GM19099 (cell line): Measurements from ENCODE around the gene WBP11.

Source experiments
- POLR2A ChIP-seq: IDR thresholded peaks from 3 replicates; pipeline ENCODE4 v1.6.1; 2011; ENCODE audit warnings: low read depth; ENCODE audit not compliant: insufficient read length; ENCODE audit errors: extremely low read depth

Gene WBP11

DNA sequence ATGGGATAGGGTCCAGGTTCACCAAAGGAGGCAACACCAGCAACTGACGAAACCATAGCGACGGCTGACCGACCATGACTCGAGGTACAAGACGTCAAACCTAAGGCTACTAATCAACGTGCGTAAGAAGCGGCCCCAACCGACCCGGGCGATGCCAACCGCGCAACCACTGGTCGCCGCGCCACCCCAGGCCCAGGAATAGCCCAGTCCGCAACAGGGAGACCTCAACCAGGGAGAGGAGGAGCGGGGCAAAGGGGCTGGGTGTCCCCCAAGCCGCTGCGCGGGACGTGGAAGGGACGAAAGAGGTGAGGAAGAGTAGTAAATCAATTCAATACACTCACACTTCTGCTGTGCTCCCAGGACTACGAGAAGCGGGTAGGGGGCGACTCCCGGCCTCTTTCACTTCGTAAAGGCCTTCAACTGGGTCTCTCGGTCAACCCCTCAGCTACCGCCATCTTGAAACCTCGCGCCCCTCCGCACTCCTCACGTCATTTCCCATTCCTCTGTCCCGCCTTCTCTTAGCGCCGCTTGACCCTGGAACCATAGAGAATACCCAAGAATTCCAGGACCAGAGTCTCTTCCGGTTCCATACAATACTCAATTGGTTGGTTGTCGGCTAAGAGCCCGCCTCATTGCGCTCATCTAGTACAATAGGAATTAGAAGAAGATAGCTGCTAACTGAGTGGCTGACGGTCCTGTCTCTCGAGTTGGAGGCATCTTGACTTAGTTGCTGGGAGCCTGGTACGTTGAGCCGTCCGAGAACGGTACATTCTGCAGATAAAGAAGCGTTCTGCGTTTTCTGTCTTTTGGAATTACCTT, at the start of gene WBP11, which contains the start of gene C12orf60:
WBP11 (minus strand) TSS at position 468 of the 819 bp plus-strand sequence. CDS start 2,095 bp downstream, outside the sequence.
C12orf60 (plus strand) TSS at position 660 of the 819 bp plus-strand sequence. CDS start 19,266 bp downstream, outside the sequence.
- TF ChIP-seq POLR2A: peak; percentile 86

DNA sequence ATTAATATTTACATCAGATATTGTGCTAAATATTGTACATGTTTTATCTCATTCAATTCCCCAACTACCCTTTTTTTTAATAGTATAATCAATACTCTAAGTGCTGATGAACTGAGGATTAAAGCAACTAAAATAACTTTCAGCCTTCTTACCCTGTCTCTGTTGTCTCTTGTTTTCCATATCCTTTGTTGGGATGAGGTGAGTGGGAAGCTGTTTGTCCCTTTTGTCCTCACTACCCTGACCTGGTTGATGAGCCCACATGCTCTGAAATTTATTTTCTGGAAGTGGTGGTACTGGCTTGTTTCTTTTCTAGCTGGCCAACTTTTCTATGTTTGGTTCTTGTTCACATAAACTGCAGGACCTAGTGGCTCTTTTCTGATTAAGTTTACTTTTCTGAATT, 49.6 kb upstream of the WBP11 start:
- no peak for TF ChIP-seq POLR2A

DNA sequence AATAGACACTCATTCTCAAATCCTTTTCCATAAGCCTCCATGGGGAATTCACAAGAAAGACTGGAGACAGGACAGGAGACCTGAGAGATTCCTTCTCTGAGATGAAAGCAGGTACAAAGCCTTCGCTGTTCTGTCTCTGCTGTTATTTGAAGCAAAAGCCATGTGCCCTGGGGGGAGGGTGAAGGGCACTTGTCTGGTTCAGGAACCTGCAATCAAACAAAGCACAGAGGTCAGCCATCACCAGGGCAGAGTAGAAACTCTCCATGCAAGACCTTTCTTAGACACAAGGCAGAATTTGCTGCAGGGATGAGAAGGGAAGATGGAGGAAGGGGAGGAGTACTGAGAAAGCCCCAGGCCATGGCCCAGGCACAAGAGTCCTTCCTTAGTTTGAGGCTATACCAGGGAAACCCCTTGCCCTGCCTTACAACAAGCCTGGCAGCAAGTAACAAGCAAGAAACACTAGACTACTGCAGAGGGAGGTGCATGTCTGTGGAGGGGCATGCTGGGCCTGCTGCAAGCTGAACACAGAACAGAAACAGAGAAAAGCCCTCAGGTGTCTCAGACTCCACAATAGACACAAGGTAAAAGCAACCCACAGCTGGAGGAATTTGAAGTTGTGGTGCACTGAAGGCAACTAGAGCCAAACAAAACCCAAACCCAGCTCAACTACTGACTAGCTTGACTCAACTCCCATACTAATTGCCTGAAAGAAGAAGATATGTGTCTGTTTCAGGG, 47.8 kb upstream of the WBP11 start:
- TF ChIP-seq POLR2A: no peak

DNA sequence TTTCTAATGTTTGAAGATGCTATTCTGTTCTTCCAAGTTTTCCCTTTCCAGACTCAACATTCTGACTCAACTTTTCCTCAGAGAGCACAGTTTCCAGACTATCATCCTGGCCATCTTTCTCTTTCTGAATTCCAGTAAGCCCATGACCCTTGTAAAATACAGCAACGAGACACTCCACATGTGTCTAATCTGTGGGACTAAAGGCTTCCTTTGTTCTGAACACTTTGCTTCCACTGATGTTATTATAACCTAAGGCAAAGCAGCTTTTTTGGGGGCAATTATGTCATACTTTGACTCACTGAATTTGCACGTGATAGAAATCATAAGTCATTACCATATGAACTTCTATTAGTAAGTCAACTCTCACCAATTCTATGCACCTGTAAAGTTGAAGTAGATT, 46.4 kb upstream of the WBP11 start:
- no peak for TF ChIP-seq POLR2A

DNA sequence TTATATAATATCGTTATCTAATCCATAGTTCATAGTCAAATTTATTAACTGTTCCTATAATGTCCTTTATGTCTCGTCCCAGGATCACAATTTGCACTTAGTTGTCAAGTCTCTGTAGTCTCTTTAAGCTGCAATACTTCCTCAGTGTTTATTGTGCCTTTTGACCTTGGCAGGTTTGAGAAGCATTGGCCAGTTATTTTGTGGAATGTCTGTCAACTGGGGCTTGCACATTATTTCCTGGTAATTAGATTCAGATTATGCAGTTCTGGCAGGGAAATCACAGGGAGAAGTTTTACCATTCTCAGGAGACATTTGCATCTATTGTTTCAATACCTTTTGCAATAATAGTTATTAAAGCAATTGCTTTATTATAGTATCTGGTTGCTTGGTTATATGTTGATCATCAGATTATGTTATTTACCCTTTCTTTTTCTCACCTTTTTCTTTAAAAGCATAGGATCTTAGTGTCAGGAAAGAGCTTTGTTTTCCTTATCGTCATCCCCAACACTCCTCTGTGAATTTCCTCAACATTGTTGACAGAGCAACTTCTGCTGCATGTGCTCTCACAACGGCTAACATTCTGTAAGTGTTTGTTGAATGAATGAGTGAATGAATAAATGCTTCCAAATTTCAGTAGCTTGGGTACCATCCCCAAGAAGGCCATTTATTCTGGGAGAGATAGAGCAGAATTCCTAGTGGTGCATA, 43.8 kb upstream of the WBP11 start:
- no peak for TF ChIP-seq POLR2A

DNA sequence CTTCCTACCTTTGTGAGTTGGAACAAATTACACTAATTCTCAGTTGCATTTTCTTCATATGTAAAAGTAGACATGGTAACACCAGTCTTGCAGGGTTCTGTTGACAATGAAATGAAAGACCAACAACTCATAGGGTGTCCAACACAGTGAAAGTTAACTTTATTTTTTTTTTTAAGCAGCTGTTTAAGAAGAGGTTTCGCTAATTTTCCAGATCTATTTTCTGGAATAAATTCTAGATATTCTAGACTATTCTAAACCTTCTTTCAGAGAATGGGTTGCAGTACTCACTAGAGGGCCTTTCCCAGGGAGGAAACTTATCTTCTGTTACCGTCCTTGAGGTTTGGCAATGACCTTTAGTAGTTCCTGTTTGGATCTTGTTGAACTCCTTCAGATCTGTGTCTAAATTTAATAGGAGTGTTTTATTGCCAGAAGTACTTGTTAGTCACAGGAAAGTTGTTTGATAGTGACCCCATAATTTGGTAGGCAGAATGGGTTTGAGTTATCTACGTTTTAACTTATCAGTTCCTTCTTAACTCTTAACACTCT, 42.8 kb upstream of the WBP11 start:
- TF ChIP-seq POLR2A: no peak

DNA sequence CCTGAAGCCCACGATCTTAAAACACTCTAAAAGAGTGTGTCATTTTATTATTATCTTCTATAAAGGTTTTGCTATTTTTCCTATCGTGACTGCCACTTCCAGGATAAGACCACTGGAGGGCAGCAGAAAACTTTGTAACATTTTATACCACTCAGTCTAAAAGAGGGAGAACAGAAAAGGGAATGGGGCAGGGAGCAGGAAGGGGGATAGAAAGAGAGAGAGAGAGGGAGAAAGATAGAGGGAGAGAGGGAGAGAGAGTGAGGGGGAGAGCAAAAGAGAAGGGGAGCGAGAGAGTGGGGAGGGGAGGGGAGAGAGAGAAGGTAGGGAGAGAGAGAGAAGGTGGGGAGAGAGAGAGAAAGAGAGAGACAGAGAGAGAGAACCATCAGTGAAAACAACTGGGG, 42.1 kb upstream of the WBP11 start:
- TF ChIP-seq POLR2A: no peak

DNA sequence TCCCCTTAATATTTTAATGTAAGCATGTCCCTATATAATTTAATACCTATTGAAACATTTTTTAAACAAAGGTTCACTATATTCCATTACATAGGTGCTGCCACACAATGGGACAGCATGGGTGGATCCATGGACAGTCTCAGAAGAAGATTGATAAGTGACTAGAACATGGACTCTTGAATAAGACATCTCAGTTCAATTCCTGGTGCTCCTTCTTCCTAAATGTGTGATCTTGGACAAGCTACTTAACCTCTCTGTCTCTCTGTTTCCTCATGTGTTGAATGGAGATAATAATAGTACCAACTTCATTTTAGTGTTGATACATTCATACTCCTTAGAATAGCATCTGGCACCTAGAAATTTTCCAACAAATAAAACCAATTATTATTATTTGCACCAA, 41.1 kb upstream of the WBP11 start:
- no peak for TF ChIP-seq POLR2A

DNA sequence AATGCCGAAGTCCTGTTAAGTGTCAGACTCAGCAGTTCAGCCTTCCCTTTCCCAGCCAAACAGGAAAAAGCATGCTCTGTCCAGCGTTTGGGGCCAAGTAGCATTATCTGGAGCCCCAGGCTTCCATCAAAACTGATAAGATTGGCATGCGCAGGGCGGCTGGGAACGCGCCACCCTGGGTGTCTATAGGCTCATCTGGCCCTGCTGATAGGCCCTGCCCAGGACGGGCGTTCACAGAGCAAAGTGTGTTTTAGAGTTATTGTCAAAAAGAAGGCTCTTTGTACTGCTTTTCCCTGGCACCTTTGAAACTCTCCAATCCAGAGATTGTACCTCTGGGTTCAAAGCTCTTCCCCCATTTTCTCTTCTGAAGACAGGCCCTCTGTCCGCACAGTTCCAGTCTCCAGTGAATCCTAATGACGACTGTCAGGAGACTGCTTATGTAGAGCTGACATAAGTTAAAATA, 40.2 kb upstream of the WBP11 start, which contains the start of gene ART4:
ART4 (minus strand) TSS at position 102 of the 463 bp plus-strand sequence. CDS start 413 bp downstream, outside the sequence.
- TF ChIP-seq POLR2A: no peak

DNA sequence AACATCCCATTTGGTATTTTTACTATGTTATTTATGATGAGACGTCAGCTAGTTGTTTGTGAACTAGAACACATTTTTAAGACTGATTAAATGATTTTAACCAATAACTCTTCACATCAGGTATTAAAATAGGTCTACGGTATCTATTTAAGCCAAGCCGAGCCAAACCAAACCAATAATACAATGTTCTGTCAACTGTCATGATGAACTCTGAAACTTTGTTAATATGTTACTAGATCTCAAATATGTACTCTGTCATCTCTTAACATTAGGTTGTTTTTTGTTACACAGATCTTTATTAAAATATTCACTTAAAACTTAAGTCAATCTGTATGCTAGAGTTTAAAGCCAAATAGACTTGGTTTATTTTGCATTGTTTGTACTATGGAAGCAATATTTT, 39.0 kb upstream of the WBP11 start:
- TF ChIP-seq POLR2A: no peak

DNA sequence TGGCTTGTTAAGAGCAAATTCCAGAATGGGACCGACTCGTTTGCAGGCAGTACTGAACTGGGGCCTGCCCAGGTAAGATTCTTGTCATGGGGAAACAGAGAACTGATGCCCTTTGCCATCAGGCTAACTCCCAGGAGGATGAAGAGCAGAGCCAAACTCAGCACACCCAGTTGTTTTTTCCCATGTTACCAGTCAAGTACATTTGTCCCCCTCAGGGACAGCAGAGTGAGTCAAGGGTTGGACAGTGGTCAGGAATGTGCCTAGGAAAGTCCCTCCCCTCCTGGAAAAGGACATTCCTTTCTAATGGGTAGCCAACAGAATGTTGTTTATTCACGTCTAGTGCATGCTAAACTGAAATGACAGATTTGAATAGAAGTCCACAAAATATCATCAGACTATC, 38.5 kb upstream of the WBP11 start:
- TF ChIP-seq POLR2A: no peak

DNA sequence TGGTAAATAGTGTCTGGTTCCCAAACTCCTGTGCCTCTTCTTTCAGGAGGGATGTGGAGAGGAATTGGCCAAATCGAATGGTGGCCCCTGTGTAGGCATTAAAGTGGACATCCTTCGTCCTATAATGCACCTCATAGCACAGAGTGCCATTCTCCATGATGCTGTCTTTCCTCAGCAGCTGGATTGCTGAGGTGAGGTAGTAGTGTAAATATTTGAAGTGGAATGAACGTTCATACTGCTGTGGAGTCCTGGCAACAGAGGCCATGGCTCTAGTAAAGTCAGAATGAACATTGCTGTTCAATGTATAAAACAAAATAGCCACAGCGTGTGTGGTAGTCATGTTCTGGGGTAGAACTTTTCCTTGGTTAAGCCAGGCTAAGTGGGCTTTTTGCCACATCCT, 37.3 kb upstream of the WBP11 start:
- TF ChIP-seq POLR2A: no peak

DNA sequence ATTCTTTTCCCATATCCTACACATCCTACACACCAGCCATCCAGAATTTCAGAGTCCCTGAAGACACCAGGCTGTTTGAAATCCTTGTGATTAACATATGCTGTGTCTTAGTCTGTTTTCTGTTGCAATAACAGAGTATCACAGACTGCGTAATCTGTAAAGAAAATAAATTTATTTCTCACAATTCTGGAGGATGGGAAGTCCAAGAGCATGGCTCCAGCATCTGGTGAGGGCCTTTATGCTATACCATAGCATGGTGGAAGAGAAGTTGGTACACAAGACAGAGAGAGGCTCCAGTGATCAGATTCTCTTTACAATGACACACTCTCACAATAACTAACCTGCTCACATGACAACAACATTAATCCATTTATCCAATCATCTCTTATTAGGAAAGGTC, 36.0 kb upstream of the WBP11 start:
- no peak for TF ChIP-seq POLR2A

DNA sequence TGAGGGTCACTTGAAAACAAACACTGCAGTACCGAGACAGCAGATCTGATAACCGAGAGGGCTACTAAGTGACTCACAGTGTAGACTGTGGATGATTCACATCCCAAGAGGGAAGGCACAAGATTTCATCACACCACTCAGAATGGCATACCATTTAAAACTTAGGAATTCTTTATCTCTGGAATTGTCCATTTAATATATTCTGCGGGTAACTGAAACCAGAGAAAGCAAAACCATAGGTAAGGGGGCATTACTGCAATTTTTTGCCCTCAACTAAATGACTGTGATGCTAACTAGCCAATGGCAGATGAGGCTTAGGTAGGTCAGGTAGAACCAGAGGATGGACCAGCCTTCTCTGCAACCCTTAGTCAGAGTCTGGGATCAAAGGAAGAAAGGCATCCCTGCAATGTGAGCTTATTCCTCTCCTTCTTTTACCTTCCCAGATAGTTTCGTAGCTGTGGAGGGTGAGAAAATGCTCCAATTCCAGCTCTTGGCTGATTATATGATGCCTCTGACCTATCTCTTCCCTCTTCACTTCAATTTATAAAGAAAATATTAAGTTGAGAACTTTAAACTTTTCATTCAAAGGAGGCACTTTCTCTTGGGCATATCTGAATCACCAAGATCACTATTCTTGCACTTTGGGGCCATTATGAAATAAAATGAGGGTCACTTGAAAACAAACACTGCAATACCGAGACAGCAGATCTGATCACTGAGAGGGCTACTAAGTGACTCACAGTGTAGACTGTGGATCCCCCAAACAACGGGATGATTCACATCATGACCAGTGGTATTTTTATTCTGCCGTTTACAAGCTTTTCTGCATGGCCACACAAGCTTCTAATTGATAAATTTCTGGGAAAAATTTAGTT, 33.3 kb upstream of the WBP11 start:
- TF ChIP-seq POLR2A: no peak

DNA sequence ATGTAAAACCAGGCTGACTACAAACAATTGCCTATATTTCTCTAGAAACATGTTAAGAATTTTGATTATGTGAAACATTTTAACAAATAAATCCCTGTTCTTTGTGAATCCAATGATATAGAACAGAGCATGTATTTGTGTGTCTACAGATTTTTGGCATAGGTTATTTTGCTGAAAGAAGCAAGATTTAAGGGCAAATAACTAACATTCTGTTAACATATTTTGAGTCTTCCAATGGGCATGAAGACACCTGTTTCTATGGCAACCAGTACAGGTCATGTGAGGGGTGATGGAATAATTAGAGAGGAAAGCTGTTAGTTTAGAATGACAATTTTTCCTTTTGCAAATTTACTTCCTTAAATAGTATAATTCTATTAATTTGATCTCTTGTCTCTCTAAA, 31.2 kb upstream of the WBP11 start:
- TF ChIP-seq POLR2A: no peak

DNA sequence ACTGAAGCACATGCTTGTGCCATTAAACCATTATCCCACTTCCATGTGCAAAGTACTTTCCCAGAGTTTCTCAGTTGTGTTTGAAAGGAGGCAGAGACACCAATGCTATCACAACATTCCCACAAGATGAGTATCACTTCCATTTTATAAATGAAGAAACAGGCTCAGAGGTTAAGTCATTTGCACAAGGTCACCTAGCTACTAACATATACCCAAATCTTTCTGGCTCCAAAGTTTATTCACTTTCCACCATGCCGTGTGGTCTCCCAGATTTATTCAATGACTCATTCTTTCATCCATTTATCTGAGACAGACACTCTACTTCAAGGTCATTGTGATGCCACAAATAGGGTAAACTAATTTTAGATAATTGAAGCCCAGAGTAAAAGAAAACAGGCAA, 30.7 kb upstream of the WBP11 start:
- TF ChIP-seq POLR2A: no peak
